GM21528 (cell line): ENCODE measurements around the gene SNURF.
"Not testable (repeated sequence)": the region's sequence is repeated elsewhere in the genome, so short reads cannot be mapped to it uniquely, and the experiment has no call there.

Experiments used
- ATAC-seq: cut with Tn5 transposase; IDR thresholded peaks from one replicate; pipeline ENCODE4 v1.9.1; 2021; ENCODE audit warnings: mild to moderate bottlenecking, moderate library complexity; ENCODE audit not compliant: unreplicated experiment, low FRiP score

Gene SNURF

DNA sequence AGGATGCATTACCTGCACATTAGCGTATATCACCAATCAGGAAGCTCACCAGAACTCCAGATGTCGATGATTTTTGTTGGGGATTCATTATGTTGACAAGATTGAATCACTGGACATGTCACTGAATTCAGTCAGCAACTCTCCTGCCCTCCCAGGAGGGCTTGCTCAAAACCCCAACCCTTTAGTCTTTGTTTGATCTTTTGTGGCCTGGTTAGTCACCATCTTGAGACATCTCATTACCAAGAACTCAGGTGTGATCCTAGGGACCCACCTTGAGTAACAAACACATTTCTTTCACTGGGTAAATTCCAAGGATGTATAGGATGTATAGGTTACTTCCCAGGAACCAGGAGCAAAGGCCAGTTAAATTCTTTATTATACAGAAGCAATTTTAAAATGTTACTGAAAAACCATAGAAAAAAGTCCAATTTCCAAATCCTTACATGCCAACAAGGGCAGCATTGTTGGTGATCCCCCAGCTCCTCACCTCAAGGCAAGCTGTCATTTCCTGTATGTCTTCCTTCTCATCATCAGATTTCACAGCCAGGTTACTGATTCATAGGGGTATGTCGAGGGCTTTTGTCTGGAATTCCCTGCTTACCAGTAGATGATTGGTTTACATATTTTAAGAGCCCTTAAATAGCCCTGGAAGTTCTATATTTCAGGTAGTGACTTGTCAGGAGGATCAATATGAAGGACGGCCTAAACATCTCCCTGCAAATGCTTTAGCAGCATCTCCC lies 11.7 kb downstream of the SNURF start:
- no peak for ATAC-seq

DNA sequence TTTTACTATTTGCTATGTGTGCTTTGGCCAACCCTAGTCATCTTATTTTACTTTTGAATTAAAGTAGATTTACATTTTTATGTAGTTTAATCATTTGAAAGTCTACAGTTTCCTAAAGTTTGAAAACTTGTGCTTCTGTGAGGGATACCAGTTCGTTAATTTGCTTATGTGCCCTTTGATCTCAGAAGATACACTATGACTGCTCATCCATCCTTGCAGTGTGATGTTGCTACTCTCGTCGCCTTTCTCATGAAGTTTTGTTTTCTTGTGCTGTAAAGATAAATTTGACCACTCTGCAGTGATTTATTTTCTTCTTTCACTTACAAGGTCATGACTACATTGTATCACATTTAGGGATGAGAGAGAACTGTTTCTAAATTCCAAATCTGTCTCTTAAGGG lies 16.3 kb downstream of the SNURF start:
- ATAC-seq = no peak

DNA sequence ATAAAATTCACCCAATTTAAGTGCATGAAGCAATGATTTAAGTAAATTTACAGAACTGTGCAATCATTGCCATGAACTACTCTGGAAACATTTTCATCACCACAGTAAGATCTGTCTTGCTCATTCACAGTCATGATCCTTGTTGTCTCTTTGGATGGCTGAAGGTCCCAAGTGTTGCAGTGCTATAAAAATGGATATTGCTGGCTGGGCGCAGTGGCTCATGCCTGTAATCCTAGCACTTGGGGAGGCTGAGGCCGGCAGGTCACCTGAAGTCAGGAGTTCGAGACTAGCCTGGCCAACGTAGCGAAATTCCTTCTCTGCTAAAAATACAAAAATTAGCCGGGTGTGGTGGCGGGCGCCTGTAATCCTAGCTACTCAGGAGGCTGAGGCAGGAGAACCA lies 17.0 kb downstream of the SNURF start:
- no peak for ATAC-seq

DNA sequence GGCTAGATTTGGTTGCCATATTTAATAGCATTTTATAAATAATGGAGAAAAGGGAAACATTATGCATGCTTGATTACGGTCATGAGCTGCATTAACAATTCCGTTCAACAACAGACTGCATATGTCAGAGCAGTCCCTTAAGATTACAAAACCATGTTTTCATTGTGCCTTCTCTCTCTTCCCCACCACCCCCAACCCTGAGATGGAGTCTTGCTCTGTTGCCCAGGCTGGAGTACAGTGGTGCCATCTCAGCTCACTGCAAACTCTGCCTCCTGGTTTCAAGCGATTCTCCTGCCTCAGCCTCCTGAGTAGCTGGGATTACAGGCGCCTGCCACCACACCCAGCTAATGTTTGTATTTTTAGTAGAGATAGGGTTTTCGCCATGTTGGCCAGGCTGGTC lies 17.9 kb downstream of the SNURF start:
- not testable (repeated sequence) for ATAC-seq

DNA sequence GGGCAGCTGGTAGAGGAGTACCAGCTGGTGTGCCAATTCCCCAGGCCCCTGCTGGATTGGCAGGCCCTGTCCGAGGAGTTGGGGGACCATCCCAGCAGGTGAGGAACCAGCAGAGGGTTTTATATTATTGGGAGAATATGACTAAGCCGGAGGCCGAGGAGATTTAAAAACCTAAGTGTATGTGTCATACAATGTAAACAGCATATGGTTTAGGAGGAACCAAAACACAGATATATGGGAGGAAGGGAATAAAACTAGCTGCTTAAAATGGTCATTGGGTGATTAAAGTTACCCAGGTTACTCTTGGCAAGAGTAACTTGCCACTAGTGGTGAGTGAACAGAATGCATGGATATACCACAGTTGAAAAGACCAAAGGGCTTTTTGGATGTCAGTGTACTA lies 22.1 kb downstream of the SNURF start:
- ATAC-seq = no peak

DNA sequence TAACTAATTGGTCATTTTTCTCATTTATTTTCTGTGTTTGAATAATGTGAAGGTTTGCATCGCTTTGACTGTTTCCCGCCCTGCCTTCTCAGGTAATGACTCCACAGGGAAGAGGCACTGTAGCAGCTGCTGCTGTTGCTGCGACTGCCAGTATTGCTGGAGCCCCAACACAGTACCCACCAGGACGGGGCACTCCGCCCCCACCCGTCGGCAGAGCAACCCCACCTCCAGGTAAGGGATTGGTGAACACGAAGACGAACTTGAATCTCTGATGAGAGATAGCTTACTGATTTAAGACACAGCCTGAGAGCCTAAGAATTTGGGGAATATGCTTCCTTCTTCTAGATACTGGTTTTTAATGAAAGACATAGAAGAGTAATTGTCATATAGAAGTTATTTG lies 22.9 kb downstream of the SNURF start:
- ATAC-seq = no peak

DNA sequence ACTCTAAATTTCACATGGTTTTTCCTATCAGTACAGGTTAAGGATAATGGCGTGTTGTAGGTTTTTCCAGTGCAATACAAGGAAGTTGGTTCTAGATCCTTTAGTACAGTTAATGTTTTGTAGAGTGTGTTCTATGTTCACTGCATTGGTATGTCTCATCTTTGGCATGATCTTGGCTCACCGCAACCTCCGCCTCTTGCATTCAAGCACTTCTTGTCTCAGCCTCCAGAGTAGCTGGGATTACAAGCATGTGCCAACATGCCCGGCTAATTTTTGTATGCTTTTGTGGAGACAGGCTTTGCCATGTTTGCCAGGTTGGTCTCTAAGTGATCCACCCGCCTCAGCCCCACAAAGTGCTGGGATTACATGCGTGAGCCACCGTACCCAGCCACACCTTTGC lies 30.4 kb downstream of the SNURF start:
- no peak for ATAC-seq

DNA sequence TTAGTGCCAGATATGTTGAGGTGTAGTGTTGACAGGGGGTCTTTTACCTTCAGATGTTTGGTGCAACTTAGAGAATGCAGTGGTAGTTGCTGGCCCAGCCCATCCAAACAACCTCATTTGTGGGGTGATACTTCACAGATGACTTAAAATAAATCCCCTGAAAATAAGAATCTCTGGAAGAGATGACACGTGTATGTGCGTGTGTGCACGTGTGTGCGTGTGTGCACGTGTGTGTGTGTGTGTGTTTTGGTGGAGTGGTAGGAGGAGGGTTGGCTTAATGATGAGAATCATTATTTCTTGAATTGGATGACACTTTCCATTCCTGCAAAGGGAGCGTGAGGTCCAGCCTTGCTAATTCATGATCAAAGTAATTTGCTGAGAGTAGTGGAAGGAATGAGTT lies 31.9 kb downstream of the SNURF start:
- ATAC-seq = no peak
